ENCODE results near the gene MEIS2.
A peak's percentile ranks its signal among the peaks of the same experiment; 100 is the strongest.

The MEIS2 gene

DNA sequence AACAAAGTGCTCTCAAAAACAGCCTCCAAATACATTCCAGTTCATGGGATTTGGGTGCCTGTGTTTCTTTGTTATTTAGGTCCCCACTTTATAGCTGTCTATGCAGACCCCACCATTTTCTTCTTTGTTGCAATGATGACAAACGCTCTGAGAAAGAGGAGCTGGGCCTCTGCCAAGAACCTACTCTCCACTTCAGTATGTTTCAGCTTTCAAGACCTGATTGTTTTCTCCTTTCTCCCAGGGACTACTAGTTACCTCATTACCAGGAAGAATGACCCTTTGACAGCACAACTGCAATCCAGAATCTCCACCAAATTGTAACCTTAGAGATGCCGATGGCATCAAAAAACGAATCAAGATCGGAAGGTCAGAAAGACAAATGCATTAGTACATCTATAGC lies 236.8 kb downstream of the MEIS2 start:
- DNase-seq = peak; percentile 80

DNA sequence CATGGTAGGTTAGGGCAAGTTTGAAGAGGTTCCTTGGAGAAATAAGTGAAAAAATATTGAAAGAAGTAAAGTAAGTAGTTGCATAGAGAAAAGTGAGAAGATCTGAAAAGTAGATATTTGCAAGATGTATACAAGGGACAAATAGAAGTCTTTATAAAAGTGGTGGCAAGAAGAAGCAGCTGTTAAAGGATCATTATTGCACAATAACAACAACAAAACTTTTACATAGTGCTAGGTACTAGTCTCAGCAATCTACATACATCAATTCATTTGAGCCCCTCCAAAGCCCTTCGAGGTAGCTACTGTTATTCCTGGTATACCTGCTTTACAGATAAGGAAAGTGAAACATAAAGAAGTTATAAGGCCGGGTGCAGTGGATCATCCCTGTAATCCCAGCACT lies 239.6 kb downstream of the MEIS2 start:
- DNase-seq = no peak

DNA sequence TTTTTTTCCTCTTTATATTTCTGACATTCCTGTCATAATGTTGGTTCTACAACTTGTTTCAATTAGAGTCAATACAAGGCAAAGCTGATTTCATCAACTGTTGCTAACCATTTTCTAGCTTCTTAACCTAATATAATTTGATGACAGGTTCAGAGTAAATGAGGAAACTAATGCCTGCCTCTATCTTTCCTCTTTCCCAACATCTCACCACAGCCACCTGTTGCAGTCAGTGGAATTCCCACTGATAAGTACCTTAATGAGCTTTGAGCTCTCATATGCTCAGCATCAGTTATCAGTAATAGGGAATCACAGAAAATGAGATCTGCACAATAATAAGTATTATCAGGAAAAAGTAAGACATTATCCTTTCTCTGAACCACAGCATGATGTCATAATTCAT lies 241.9 kb downstream of the MEIS2 start:
- DNase-seq = no peak

DNA sequence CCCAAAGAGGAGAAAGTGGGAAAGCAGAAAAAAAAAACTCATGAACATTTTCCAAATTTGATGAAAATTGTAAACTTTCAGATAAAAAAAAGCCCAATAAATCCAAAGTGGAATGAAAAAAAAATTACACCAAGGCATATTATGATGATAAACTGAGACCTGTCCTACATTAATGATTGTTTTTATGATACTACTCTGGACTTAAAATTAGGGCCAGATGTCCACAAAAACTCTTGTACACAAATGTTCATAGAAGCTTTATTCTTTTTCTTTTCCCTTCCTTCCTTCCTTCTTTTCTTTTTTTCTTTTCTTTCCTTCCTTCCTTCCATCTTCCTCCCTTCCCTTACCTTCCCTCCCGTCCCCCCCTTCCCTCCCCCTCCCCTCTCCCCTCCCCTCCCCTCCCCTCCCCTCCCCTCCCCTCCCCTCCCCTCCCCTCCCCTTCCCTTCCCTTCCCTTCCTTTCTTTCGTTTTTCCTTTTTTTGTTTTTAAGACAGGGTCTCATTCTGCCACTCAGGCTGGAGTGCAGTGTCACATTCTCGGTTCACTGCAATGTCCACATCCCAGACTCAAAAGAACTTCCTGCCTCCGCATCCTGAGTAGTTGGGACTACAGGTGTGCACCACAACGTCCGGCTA lies 243.9 kb downstream of the MEIS2 start:
- DNase-seq = peak; percentile 65

DNA sequence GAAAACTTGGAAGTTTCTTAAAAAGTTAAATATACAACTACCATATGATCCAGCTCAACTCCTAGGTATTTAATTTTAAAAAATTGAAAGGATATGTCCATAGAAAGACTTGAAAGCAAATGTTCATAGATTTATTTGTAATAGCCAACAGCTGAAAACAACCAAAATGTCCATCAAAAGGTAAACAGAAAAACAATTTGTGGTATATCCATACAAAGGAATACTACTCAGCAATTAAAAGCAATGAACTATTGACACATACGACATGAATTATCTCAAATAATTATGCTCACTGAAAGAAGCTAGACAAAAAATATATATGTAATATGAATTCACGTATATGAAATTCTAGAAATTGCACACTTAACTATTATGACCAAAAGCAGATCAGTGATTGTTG lies 249.5 kb downstream of the MEIS2 start:
- no peak for DNase-seq

DNA sequence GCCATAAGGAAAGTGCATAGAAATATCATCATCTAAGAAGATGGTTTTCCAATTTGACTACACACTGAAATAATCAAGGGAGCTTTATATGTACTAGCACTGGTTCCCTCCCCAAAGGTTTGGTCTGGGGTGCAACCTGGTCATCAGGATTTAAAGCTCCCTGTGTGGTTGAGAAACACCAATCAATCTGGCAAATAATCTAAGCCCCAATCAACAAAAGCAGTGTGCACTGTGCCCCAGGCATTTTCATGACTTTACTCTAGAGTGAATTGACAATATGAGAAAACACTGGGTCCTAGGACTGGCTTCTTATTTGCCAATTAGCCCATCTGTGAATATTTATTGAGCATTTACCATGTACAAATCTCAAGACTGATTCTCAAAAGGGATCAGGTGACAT lies 255.1 kb downstream of the MEIS2 start:
- DNase-seq = peak; percentile 91

- DNase-seq = peak; percentile 97
These were observed 255.8 kb downstream of the MEIS2 start for GRCh38 chr15:36844534-36844998.

DNA sequence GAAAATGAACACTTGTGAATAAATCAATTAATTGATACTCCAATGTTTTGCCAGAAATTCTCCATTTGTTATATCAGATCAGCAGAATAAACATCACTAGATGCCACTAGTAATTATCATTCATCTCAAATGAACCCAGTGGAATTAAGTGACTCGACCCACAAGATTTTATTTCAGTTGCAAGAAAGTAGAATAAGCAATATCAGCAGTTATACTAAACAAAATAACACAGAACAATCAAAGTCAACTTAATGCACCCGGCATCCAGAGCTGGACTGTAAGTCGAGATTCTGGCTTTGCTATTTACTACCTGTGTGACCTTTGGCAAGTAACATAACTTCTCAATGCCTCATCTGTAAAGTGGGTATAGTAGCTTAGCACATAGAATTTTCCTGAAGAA lies 256.5 kb downstream of the MEIS2 start:
- peak; percentile 58 for DNase-seq

GRCh38 chr15:36841193-36841592 lies 259.2 kb downstream of the MEIS2 start:
- peak; percentile 85 for DNase-seq
